Inferior parietal cortex (tissue), 1 donor: ENCODE measurements around the gene TMEM106C.
A peak's percentile ranks its signal among the peaks of the same experiment; 100 is the strongest.

Experiments used
- DNase-seq: peaks from one replicate; pipeline ENCODE4 v3.0.0-alpha.2; 2016; ENCODE audit errors: extremely low spot score

TMEM106C gene

GRCh38 chr12:47995981-47996401, 32.6 kb downstream of the TMEM106C start:
- DNase-seq, result peak; percentile 15

GRCh38 chr12:47997321-47997720, 33.9 kb downstream of the TMEM106C start:
- DNase-seq, result no peak

- no peak for DNase-seq
These were observed 36.4 kb downstream of the TMEM106C start for GRCh38 chr12:47999816-48000215.

- DNase-seq, result no peak
These were observed 37.6 kb downstream of the TMEM106C start for GRCh38 chr12:48000878-48001504.

GRCh38 chr12:48001505-48002413, 38.4 kb downstream of the TMEM106C start:
- no peak for DNase-seq

- no peak for DNase-seq
These were observed 39.0 kb downstream of the TMEM106C start for GRCh38 chr12:48002414-48002730.

GRCh38 chr12:48002773-48003218, 39.4 kb downstream of the TMEM106C start:
- DNase-seq, result no peak

- DNase-seq, result no peak
These were observed 40.0 kb downstream of the TMEM106C start for GRCh38 chr12:48003226-48004052.

- no peak for DNase-seq
These were observed 40.9 kb downstream of the TMEM106C start, which contains the start of gene COL2A1 for GRCh38 chr12:48004053-48004941. COL2A1 (minus strand) TSS chr12:48004476; CDS start chr12:48004321, 155 bp downstream.

GRCh38 chr12:48005001-48005749, 41.8 kb downstream of the TMEM106C start:
- DNase-seq, result no peak

- no peak for DNase-seq
These were observed 42.3 kb downstream of the TMEM106C start for GRCh38 chr12:48005750-48006021.

- DNase-seq, result no peak
These were observed 43.8 kb downstream of the TMEM106C start for GRCh38 chr12:48007206-48007605.

- no peak for DNase-seq
These were observed 45.0 kb downstream of the TMEM106C start for GRCh38 chr12:48008349-48008748.

- no peak for DNase-seq
These were observed 45.6 kb downstream of the TMEM106C start for GRCh38 chr12:48008950-48009349.

GRCh38 chr12:48009471-48009870, 46.1 kb downstream of the TMEM106C start:
- no peak for DNase-seq

- DNase-seq, result no peak
These were observed 47.1 kb downstream of the TMEM106C start for GRCh38 chr12:48010366-48010970.

- no peak for DNase-seq
These were observed 48.7 kb downstream of the TMEM106C start for GRCh38 chr12:48012070-48012469.

- DNase-seq, result no peak
These were observed 49.9 kb downstream of the TMEM106C start for GRCh38 chr12:48013287-48013686.

GRCh38 chr12:48015129-48015528, 51.7 kb downstream of the TMEM106C start:
- no peak for DNase-seq

GRCh38 chr12:48015954-48016353, 52.6 kb downstream of the TMEM106C start:
- no peak for DNase-seq
